Measurements from ENCODE around the gene TXNRD3.
"Not testable (repeated sequence)": the region's sequence is repeated elsewhere in the genome, so short reads cannot be mapped to it uniquely, and the experiment has no call there.

Gene TXNRD3

GRCh38 chr3:126638790-126639189 lies 16.1 kb downstream of the TXNRD3 start:
- no peak for DNase-seq

GRCh38 chr3:126636436-126636835 lies 18.5 kb downstream of the TXNRD3 start:
- DNase-seq, result no peak

DNA sequence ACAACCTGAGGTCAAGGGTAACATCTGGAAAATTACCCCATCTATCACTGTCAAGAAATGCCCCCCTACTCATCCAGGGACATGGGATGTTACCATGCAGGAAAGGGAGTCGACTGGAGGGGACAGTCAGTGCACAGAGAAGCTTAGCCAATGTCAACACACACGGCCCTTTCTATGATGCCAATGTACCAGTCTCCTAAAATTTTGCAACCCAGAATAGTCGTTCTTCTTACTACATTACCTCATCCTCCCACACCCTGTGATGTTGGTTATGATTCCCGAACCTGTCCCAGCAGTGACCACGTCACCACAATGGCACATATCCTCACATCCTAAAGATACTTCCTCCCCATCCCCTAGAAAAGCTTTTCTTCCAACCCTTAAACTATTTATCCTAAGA lies 20.1 kb downstream of the TXNRD3 start:
- no peak for DNase-seq

- DNase-seq, result no peak
Measured at GRCh38 chr3:126630020-126630419, 24.9 kb downstream of the TXNRD3 start.

DNA sequence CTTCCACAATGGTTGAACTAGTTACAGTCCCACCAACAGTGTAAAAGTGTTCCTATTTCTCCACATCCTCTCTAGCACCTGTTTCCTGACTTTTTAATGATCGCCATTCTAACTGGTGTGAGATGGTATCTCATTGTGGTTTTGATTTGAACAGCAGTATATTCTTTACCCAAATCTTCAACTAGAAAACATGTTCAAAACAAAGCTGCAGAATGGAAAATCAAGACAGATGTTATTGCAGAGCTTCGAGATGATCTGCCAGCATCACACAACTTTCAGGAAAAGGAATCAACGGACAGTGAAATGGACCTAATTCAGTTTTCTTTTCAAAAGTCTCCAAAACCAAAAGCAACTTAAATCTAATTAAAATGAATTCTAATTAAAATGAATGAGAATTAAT lies 29.2 kb downstream of the TXNRD3 start:
- DNase-seq, result not testable (repeated sequence)

DNA sequence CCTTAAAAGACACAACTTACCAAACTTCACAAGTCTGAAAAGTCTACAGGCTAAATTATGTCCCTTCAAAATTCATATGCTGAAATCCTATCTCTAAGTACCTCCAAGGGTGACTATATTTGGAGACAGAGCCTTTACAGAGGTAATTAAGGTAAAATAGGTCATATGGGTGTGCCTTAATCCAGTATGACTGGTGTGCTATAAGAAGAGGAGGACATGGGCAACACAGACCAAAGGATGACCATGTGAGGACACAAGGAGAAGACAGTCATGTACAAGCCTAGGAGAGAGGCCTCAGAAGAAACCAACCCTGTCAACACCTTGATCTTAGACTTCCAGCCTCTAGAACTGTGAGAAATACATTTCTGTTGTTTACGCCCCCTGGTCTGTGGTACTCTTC lies 32.2 kb downstream of the TXNRD3 start:
- DNase-seq, result no peak

GRCh38 chr3:126621627-126622345 lies 33.1 kb downstream of the TXNRD3 start:
- no peak for DNase-seq

GRCh38 chr3:126621171-126621570 lies 33.8 kb downstream of the TXNRD3 start:
- DNase-seq, result no peak

- DNase-seq, result no peak
Measured at GRCh38 chr3:126620738-126621137, 34.2 kb downstream of the TXNRD3 start.

- no peak for DNase-seq
Measured at GRCh38 chr3:126618760-126619159, 36.2 kb downstream of the TXNRD3 start.

DNA sequence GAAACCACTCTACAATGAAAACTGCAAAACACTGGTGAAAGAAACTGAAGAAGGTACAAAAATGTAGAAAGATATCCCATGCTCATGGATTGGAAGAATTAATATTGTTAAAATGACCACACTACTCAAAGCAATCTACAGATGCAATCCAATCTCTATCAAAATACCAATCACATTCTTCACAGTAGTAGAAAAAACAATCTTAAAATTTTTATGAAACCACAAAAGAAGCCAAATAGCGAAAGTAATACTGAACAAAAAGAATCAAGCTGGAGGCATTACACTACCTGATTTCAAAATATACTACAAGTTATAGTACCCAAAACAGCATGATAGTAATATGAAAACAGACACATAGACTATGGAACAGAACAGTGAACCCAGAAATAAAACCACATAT lies 36.9 kb downstream of the TXNRD3 start:
- DNase-seq, result no peak

- no peak for DNase-seq
Measured at GRCh38 chr3:126617571-126617970, 37.4 kb downstream of the TXNRD3 start.

DNA sequence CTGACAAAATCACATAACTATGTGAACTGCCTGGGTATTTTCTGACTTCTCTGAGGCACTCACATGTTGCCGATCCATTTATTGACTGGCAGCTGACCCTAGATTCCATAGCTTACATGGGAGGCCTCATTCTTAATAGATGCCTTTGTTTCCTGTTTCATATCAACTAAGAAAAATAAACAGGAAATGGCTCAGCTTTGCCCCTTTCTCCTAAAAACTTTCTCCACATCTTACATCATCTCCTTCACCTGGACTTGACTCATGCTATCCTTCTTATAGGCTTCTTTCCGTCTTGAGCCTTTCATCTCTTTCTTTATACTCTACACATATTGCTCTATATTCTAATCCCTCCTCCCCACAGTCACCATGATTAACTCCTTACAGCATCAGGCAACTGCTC lies 38.0 kb downstream of the TXNRD3 start:
- no peak for DNase-seq

GRCh38 chr3:126613479-126614188 lies 41.3 kb downstream of the TXNRD3 start:
- no peak for DNase-seq

GRCh38 chr3:126612479-126613205 lies 42.3 kb downstream of the TXNRD3 start:
- DNase-seq, result no peak

DNA sequence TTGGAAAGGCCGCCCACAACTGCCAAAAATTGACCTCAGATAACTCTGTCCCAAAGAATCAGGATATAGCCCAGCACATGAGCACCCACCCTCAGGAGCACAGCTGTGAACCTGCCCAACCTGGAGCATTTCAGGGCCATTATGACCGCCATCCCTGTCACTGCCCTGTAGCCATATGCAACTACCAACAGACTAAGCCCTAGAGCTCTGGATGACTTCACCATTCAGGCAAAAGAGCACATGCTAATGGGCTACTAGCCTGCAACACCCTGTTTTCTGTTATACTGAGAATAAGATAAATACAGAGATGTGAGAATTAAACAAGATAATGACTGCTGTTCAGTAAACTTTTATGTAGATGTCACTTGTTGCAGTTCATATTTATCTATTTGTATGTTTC lies 45.0 kb downstream of the TXNRD3 start:
- no peak for DNase-seq

GRCh38 chr3:126607214-126607908 lies 47.6 kb downstream of the TXNRD3 start:
- peak; percentile 21 to 33 for DNase-seq

GRCh38 chr3:126606001-126606400 lies 48.9 kb downstream of the TXNRD3 start:
- no peak for DNase-seq

- no peak for DNase-seq
Measured at GRCh38 chr3:126604691-126605090, 50.2 kb downstream of the TXNRD3 start.

DNA sequence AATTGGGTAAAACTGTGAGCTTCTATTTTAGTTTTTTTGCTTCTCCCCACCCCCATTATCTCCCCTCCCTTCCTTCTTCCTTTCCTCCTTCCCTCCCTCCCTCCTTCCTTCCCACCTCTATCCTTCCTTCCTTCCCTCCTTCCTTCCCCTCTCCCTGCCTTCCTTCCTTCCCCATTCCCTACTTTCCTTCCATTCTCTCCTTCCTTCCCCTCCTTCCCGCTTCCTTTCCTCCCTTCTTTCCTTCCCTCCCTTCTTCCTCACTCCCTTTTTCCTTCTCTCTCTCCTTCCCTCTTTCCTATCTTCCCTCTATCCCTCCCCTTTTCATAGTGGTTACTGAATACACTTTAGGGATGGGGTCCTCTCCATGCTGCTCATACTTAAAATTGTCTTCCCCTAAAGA lies 55.8 kb downstream of the TXNRD3 start:
- no peak for DNase-seq

DNA sequence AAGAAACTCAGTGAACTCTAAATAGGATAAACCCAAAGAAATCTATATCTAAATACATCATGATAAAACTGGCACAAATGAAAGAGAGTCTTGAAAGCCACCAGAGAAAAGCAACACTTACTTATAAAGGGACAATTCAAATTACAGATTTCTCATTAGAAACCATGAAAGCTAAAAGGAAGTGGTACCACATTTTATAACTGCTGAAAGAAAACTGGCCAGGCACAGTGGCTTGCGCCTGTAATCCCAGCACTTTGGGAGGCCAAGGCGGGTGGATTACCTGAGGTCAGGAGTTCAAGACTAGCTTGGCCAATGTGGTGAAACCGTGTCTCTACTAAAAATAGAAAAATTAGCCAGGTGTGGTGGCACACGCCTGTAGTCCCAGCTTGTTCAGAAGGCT lies 59.4 kb downstream of the TXNRD3 start:
- DNase-seq, result not testable (repeated sequence)

GRCh38 chr3:126591515-126591914 lies 63.4 kb downstream of the TXNRD3 start:
- not testable (repeated sequence) for DNase-seq

- no peak for DNase-seq
Measured at GRCh38 chr3:126582311-126582710, 72.6 kb downstream of the TXNRD3 start.

Data from activated T-cell treated with anti-CD3 and anti-CD28 coated beads, Interleukin-2, amount 50 U/mL, for 48 hours (primary cell).